Superior temporal gyrus (tissue), 1 donor: ENCODE results near the gene AFG1L.
"Not testable (repeated sequence)": the region's sequence is repeated elsewhere in the genome, so short reads cannot be mapped to it uniquely, and the experiment has no call there.

ENCODE experiments used
- DNase-seq: peaks from one replicate; pipeline ENCODE4 v3.0.0-alpha.2; 2016; ENCODE audit errors: extremely low spot score

Gene AFG1L

DNA sequence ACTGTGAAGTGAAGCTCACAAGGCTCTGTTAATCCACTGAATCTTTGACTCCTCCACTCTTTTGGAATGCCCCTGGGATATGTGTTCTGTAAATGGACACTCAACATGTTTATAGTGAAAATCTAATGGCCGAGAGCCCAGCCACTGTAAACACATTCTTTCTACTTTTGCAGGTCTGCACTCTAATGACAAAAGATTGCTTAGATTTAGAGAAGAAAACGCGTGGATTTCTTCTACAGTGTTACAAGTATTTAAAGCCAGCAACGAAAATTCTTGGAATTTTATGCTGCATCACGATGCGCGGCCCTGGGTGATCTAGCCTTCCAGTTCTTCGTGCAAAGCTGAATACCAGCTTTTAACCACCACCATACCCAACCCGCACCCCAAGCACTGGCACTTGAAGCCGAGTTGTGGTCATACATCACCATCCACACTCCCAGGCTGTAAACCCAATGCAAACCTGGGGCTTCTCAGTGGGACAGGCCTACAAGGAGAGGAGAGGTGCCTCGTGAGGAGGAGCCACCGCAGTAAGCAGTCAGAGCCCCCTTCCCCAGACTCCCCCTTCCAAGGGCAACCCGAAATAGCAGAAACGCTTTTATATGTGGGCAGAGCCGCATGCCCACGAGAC is 262.1 kb downstream of the AFG1L start:
- no peak for DNase-seq

DNA sequence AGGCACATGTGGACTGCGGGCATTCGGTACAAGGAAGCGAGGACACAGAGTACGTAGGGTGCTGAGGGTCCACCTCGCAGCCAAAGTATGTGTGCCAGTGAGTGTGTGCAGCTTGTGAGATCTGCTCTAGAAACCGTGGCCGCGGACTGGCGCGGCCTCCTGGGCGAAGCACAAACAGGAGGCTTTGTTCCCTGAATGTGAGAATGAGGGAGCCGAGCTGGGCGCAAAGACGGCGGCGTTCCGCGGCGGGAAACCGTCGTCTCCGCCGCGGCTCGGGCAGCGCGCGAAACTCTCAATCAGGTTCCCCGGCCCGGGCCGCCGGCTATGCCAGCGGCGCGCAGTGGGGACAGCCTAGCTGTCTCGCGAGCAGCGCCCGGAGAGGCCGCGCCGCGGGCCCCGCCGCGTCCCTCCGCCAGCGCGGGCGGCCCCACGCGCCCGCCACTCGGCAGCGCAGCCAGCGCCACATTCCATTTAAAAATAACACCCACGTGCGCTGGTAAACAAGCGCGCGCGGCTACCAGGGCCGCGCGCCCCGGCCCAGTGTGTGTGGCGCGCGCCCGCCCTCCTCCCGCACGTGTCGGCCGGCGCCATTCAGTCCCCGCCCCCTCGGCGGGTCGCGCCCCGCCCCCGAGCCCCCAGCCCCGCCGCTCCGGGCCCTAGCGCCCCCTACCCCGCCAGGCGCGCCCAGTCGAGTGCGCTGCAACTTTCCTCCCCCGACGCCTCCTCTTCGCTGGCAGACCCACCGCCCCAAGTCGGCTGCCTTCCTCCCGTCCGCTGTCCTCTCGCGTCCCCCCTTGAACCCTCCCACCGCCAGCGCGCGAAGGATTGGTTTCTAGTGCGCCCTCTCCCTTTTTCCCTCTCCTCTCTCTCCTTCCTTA is 262.9 kb downstream of the AFG1L start:
- DNase-seq = peak; percentile 73

DNA sequence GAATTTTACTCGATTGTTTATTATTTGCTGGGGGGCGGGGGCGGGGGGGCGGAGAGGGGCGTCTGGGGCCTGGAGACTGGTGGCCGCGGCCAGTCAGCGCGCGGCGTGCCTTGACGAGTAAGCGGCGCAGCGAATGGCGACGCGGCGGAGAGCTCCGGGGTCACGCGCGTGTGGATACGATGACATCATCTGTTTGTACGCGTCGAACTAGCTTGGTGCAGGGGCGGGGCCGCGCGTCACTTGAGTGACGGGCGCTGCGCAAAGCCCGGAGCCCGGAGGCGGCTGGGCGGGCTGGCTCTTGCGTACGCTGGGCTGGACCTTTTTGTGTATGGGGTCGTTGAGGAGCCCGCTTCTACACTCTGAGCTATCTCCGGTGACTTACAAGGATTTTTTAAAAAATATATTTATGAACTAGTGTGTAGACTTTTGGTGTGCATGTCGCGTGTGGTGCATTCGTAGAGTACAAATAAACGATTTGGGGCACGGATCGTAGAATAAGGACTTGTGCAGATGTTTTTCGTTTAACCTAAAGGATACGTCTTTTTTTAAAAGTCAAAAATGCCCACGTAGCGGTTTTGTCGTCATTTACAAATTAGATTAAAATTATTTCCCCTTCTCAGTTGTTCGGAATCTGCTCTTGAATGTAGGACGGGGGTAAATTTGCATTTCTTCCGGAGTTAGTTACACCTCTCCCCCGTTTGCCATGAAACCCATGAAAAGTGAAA is 263.7 kb downstream of the AFG1L start:
- peak; percentile 99 for DNase-seq

DNA sequence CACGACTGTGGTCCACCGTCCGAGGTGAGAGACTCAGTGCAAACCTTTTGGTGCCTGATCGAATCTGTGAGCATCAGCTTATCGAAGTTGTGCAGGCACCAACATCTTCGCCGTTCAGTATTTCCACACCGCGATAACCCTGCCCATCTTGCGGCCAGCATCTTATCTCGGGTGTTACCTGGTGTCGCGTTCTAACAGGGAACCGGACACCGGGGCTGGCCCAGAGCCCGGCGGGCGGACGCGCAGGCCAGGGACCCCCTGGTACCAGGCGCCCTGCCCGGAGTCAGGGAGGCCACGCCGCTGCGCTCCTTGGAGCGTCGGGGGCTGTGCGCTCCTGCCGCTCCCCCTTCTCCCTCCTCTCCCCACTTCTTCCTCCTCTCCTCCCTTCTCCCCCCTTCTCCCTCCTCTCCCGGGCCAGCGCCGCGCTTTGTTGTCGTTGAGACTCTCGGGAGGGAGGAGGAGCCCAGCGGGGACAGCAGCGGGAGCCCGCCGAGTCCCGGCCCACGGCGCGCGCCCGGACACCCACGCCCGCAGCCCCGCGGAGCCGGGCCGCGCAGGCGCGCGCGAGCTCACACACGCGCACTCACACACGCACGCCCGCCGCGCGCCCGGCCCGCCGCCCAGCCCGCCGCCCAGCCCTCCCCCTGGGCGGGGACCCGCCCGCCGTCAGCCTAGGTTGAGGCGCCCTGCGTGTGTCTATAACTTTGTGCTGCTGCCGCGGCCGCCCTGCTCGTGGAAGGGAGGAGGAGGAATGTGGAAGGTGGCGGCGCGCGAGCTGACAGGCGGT is 264.4 kb downstream of the AFG1L start:
- peak; percentile 93 for DNase-seq

DNA sequence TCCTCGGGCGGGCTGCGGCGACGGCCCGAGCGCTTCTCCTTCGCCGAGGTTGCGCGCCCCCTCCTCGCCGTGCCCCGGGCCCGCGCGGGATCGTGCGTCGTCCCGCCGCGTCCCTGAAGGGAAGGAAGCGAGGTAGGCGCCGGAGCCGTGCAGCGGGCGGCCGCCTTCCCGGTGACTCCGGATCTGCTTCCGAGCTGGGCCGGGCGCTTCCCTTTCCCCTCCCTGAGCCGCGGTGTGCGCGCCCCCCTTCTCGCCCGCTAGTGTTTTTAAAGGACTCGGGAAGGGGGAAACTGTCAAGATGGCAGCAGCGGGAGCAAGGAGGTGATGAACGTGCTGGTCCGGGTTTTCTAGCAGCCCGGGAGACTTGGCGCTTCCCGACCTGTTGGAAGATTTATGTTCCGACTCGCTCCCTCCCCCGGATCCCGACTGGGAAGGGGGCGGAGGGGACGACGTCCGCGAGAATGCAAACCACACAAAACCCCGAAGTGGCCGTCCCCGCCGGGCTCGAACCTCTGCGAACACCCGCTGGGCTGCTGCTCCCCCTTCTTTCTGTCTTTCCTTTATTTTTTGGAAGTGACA is 265.1 kb downstream of the AFG1L start:
- DNase-seq = peak; percentile 60

DNA sequence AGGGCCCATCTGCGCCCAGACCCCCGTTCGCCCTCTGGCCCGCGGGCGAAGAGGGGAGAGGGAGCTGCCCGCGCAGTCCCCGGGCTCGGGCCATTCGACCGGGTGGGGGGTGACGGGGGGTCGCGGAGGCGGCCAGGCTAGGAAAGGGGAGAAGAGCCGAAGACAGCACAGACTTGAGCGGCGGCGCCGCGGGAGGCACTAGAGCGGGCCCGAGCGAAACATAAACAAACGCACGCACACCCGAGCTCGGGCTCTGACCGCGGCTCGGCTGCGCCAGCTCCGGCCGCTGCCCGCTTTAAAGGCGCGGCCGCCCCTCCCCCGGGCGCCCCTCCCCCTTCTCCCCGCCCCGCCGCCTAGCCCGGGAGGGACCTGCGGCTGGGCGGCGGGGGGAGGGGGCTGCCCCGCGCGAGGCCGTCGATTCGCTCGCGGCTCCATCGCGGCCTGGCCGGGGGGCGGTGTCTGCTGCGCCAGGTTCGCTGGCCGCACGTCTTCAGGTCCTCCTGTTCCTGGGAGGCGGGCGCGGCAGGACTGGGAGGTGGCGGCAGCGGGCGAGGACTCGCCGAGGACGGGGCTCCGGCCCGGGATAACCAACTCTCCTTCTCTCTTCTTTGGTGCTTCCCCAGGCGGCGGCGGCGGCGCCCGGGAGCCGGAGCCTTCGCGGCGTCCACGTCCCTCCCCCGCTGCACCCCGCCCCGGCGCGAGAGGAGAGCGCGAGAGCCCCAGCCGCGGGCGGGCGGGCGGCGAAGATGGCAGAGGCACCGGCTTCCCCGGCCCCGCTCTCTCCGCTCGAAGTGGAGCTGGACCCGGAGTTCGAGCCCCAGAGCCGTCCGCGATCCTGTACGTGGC is 265.8 kb downstream of the AFG1L start, which contains the start of gene FOXO3:
FOXO3 (plus strand) TSS at position 455 of the 846 bp plus-strand sequence; CDS start at position 747, 292 bp downstream.
- peak; percentile 77 for DNase-seq

DNA sequence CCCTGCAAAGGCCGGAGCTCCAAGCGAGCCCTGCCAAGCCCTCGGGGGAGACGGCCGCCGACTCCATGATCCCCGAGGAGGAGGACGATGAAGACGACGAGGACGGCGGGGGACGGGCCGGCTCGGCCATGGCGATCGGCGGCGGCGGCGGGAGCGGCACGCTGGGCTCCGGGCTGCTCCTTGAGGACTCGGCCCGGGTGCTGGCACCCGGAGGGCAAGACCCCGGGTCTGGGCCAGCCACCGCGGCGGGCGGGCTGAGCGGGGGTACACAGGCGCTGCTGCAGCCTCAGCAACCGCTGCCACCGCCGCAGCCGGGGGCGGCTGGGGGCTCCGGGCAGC is 266.4 kb downstream of the AFG1L start:
- not testable (repeated sequence) for DNase-seq

DNA sequence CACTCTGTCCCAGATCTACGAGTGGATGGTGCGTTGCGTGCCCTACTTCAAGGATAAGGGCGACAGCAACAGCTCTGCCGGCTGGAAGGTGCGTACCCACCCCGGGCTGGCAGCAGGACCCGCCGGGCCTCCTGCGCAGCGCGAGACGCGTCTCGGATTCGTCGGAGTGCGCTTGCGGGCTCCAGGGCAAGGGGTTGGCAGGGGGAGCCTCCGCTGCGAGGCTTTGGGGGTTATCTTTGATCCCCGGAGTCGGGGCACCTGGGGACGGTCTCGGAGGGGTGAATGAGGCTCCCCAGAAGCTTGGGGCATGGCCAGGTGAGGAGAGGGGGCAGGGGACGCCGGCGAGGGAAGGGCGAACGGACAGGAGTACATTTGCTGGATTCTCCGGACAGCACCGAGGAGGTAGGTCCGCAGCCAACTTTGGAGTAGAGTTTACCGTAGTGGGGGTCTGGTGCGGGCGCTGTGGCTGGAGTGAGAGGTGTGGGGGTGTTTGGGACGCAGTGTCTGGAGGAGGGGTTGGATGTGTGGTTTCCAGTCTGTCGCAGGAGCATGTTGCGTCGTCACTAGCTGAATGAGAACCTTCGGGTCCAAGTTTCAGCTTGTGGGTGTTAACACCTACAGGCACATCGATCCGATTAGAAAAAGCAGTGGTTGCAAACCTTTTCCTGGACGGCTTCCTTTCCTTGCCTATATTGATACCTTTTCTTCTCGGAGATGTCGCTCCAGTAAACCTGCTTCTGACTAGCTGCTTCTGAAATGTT is 267.1 kb downstream of the AFG1L start:
- DNase-seq = peak; percentile 55

DNA sequence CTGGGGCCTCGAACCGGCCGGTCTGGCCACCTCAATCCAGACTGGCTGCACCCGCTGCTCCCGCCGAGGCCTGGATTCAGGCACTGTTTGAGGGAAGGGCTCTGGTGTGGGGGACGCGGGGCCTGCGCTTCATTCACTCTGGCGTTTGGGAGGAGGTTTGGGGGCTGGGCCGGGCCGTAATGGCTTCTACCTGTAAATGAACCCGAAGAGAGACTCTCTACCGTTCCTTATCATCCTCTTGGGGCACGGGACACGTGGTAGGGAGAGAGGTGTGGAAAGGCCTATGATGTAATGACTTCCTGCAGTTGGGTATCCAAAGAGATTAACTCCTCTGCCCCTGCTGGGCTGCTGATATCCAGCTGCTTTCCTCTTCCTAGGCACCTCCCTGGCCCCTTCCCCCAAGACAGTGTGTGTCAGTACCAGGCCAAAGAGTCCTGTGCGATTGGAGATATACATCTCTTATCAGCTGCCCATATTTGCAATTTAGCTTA is 267.7 kb downstream of the AFG1L start:
- DNase-seq = peak; percentile 68

DNA sequence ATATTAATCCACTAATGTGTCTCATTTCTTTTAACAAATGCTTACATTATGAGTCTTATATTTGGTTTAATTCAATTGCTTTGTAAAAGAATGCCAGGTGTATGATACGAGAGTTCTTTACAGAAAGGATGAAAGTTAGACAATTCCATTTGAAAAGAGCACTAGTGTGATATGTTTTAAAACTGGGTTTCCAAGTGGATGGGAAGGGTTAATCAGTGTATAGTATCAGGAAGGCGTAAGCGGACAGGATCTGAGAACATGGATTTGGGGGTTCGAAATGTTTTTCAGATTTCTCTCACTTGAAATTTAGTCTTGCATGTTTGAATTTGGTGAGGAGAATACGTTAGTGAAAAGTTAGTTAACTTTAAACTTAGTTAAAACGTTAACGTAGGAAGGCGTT is 268.4 kb downstream of the AFG1L start:
- DNase-seq = no peak

DNA sequence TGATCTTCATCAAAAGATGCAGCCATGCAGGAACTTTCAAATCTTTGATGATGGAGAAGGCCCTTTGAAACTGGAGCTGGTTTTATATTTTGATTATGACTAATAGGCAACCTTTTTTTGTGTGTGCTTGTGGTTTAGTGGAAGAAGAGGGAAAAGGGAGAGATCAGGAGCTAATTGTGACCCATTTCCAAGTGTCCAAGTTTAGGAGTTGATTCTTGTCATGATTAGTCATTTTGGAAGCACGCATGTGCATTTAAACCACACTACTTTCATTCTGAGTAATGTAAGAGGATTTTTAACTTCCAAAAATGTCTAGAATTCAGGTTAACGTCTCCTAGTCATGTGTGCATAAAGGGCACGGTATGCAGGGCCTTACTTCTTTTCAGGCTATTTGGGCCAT is 269.3 kb downstream of the AFG1L start:
- peak; percentile 16 for DNase-seq

DNA sequence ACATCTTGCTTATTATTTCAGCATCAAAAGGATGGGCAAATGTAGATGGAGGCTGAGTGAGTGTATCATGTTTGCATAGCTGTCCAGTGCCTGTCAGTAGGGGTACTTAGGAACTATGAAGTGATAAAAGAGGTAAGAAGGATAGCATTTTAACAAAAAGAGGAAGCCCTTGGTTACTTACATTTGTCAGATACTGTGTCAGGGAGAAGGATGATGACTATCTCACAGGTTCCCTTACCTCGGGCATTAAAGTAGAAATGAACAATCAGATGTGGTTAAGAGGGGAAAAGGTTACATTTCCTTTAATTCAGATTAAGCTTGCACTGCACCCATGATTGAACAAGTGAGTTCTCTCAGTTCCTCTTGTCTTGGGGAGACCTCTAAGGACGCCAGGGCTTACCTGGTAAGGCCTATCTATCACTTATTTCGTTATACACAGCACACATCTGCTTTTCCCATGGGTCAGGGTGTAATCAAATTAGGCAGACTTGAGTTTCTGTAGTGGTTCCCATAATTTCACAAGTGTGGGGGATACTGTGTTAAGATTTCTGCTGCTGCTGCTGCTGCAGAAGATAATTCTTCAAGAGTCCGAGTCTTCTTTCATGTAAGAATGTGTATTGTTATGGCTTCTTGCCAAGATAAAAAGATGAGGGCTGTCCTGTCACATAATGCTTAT is 270.4 kb downstream of the AFG1L start:
- DNase-seq = peak; percentile 51

DNA sequence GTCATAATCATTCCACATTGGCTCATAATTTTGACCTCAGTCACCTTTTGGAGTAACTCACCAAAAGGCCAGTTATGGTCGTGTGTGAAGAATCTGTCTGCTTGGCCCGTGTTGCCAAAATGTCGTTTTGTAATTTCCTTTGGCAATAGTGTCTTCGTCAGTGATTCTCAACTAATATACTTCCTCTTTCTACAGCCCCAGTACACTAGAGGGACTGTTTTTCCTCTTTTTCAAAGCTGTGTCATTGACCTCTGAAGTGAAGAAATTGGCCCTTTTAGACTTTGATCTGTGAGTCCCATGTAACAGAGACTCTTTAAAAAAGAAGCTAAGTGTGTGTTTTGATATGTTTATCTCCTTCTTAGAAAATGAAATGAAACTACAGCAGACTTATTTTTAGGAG is 271.0 kb downstream of the AFG1L start:
- peak; percentile 60 for DNase-seq

DNA sequence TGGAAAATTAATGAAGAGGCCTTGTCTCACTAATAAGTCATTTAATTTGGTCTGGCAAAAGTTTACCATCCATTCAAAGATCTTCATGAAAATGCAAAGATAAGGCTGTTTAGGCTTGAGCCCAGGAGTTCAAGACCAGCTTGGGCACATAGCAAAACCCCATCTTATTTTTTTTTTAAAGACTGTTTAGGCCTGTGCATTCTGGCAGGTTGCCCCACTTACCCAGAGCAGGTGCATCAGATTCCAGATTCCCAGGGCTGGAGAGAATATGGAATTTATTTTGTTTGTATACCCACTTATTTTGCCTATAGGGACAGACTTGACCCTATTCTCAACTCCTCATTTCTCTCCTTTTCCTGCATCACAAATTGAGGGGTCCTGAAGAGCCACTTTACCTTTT is 271.6 kb downstream of the AFG1L start:
- DNase-seq = no peak

DNA sequence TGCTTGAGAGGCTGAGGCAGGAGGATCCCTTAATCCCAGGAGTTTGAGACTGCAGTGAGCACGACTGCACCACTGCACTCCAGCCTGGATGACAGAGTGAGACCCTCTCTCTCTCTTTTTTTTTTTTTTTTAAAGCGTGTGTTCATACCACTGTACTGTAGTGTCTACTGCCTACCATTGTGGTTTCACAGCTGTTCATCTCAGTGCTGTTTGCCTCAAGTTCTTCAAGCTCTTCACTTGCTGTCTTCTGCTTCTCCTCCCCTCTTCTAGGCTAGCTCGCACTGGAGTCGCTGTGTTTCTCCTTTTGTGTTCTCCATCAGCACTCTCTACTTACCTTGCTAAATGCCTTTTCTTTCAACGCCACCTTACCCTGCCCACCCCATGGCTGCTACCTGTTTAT is 273.2 kb downstream of the AFG1L start:
- DNase-seq = no peak

DNA sequence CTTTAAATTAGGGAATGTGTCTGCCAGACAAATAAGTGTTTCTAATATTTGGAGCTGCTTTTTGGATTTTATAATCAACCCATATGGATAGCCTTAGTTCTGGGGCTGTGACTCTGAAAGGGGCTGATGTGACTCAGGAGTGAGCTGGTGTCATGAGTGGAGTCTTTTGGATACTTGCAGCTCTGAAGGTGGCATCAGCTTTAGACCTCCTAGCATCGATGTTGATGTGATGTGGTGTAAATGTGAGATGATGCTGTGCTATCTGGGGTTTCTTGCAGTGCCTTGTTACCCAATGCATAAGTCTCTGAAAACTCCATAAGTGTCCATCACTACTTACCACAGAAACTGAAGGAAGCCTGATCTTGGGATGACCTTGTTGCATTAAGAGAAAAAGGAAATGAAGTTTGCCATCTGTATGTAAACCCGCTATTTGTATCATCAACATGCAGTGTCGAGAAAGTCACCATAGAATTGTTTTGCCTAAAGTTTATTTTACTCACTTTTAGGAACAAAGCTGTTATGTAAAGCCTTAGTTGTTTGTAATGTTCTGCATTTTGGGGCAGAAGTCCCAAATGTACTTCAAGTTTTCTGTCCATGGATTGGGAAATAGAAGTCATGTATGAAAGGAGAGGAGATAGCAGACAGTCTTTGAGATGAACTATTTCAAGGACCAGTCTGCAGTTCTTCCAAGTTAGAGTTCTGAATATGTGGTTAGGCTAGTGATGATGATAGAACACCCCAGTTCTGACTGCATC is 273.9 kb downstream of the AFG1L start:
- DNase-seq = no peak

DNA sequence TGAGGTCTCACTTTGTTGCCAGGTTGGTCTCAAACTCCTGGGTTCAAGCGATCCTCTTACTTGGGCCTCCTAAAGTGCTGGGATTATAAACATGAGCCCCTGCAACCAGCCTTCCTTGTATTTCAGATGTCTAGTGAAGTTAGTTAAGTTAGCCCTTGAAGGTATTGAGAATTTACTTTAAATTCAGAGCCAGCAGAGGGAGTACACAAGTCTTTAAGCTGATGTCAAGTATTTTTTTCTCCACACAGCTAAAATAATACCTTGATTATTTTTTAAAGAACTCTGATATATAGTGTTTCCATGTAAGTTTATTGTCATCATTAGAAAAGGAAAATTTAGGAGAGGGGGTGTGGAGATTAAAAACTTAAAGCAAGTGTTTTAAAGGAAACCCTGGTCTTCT is 275.7 kb downstream of the AFG1L start:
- DNase-seq = no peak

DNA sequence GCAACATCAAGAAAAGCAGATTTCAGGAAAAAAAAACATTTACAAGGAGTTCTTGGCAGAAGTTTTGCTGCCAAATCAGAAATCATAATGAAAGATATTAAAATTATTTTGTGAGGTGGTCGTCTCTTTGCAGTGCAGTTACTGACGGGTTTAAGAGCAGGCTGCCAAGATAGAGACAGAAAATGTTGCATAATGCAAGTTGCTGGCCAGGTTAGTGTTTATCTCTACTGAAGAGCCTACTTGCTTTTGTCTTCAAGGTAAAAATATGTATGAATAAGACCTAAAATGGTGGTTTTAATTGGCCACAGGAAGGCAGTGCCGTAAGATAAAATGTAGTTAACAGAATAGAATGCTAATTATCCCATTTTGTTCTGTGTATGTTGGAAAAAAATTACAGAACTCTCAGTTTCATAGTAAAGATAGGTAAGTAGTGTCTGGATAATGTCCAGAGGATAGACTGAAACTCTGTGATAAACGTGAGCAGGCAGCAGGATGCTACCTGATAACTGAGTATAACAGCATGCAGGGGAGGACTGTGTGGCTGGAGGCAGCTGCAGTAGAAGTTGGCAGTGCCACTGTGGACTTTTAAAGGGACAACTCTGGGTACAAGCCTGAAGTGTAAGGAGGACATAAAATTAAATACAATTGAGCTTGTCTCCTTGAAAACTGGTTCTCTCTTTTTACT is 279.7 kb downstream of the AFG1L start:
- no peak for DNase-seq
